ENCODE data around the gene CD19.

GRCh38 chr16:28930652-28931051 is 1.1 kb upstream of the CD19 start:
- TF ChIP-seq EZH2 (IDR thresholded peaks at IDR 0.05; ENCODE audit: borderline replicate concordance, insufficient read depth, low read length, poor library complexity, severe bottlenecking), result no peak
- TF ChIP-seq CTCF (IDR thresholded peaks at IDR 0.05; ENCODE audit: poor library complexity, severe bottlenecking), result no peak

Measured in neural cell (in vitro differentiated cells).